Thyroid gland (tissue), 4 donors: ENCODE results near the gene NOB1.

Source experiments
- POLR2A ChIP-seq, 2 donors: fragments of 450-650 bp; IDR thresholded peaks; one replicate each; pipeline ENCODE4 v1.6.1; 2017; ENCODE audit warnings: antibody characterized with exemption in 2 of 2, mild to moderate bottlenecking in 2 of 2, moderate library complexity in 1 of 2
- TF ChIP-seq, protein P1 (sequence below), 6 experiments: fragments of 200-600 bp in 3 of 6; fragments of 450-650 bp in 3 of 6; sonication (generic) in 3 of 6; IDR thresholded peaks; one replicate each; pipeline ENCODE4 v1.5.1; 2016 to 2019; ENCODE audit warnings: antibody characterized with exemption in 6 of 6, mild to moderate bottlenecking in 2 of 6, inconsistent platforms in 1 of 6, moderate library complexity in 1 of 6

DNA sequence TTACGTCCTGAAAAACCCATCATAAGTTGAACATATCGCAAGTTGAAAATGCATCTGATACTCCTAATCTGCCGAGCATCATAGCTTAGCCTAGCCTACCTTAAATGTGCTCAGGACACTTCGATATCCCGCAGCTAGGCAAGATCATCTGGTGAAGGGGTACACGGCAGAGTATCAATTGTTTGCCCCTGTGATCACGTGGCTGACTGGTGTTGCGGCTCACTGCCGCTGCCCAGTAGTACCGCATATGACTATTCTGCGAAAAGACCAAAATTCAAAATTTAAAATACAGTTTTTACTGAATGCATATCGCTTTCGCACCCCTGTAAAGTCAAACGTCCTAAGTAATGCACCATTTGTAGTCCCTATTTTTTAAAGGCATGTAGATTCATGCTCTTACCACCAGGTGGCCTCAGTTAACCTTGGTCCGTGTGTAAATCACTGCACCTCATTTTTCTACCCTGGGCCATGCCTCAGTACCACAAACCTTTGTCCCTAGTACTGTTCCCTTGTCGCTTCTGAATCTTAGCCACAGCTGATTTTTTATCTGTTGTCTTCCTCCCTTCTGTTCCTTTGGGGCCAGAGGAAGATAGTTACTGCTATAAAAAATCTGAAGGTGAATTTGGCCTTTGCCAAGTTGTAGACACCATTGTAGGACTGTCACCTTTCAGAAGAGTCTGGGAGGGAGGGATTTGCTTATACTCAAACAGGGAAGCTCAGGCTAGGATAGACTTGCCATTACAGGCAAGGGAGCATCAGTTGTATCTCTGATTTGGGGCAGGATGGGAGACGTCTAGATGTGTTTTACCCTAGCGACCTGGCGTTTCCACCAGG is 41.8 kb upstream of the NOB1 start:
- no peak for TF ChIP-seq POLR2A (IDR thresholded peaks at IDR 0.05)
- TF ChIP-seq, protein P1, sequence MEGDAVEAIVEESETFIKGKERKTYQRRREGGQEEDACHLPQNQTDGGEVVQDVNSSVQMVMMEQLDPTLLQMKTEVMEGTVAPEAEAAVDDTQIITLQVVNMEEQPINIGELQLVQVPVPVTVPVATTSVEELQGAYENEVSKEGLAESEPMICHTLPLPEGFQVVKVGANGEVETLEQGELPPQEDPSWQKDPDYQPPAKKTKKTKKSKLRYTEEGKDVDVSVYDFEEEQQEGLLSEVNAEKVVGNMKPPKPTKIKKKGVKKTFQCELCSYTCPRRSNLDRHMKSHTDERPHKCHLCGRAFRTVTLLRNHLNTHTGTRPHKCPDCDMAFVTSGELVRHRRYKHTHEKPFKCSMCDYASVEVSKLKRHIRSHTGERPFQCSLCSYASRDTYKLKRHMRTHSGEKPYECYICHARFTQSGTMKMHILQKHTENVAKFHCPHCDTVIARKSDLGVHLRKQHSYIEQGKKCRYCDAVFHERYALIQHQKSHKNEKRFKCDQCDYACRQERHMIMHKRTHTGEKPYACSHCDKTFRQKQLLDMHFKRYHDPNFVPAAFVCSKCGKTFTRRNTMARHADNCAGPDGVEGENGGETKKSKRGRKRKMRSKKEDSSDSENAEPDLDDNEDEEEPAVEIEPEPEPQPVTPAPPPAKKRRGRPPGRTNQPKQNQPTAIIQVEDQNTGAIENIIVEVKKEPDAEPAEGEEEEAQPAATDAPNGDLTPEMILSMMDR (IDR thresholded peaks at IDR 0.05): peak; percentile 89 to 95 (median 90)
